Activated B cell treated with CpG ODN at 0.5 μM for 24 hours (primary cell): Measurements from ENCODE around the gene INTS4. TPM values are rescaled to one million over a fixed set of nuclear protein-coding genes. Genes with fewer than 3 reads are reported as not detected.
A peak's percentile ranks its signal among the peaks of the same experiment; 100 is the strongest.
"Not testable (repeated sequence)": the region's sequence is repeated elsewhere in the genome, so short reads cannot be mapped to it uniquely, and the experiment has no call there.

Experiments used
- ATAC-seq: fragments of 200-7000 bp; cut with Tn5 transposase; one replicate; pipeline ENCODE4 v1.10.0; 2021; ENCODE audit warnings: low read depth, mild to moderate bottlenecking, moderate library complexity
- CTCF ChIA-PET: fragments of 350-600 bp; sonication (Branson Sonifier 250); formaldehyde crosslinking; loops from one replicate; lab custom pipeline; 2021; ENCODE audit warnings: antibody characterized with exemption; lab: Charles Lee
- POLR2A ChIA-PET: fragments of 350-600 bp; sonication (Branson Sonifier 250); formaldehyde crosslinking; loops from one replicate; lab custom pipeline; 2021; ENCODE audit warnings: antibody characterized with exemption; lab: Charles Lee
- DNase-seq: peaks from one replicate; pipeline ENCODE4 v3.0.0; 2022
- H3K27ac Mint-ChIP-seq: one replicate; pipeline ENCODE4 v1.8.0; 2020; ENCODE audit warnings: mixed read lengths
- H3K27me3 Mint-ChIP-seq: one replicate; pipeline ENCODE4 v1.8.0; 2021; ENCODE audit warnings: mixed read lengths
- H3K36me3 Mint-ChIP-seq: one replicate; pipeline ENCODE4 v1.8.0; 2021; ENCODE audit warnings: low read depth, mixed read lengths
- H3K4me1 Mint-ChIP-seq: one replicate; pipeline ENCODE4 v1.8.0; 2021; ENCODE audit warnings: mixed read lengths
- H3K4me3 Mint-ChIP-seq: one replicate; pipeline ENCODE4 v1.8.0; 2020; ENCODE audit warnings: mild to moderate bottlenecking, mixed read lengths
- H3K9me3 Mint-ChIP-seq: one replicate; pipeline ENCODE4 v1.8.0; 2020; ENCODE audit warnings: mixed read lengths
- CTCF ChIP-seq: fragments of 200-600 bp; IDR thresholded peaks from one replicate; pipeline ENCODE4 v1.8.0; 2022; ENCODE audit warnings: antibody characterized with exemption, mild to moderate bottlenecking
- intact Hi-C: fragments of 100-400 bp; cut with micrococcal nuclease; formaldehyde crosslinking; loops from one replicate; pipeline ENCODE4 v1.15.1; 2024
- total RNA-seq: library from RNA; stranded (reverse); gene quantifications from 2 replicates; pipeline ENCODE4 v1.2.3, GENCODE V29; 2022

Gene INTS4
- total RNA-seq, 1 donor from 2014 or later = 62.3 TPM

GRCh38 chr11:77999446-78000030 lies 5.1 kb upstream of the INTS4 start:
- DNase-seq (no peak), ATAC-seq (peak; percentile 4)
- no peak overlapping the region for H3K4me3 Mint-ChIP-seq
- H3K36me3 Mint-ChIP-seq = peaks cover 1% of the 10 kb centered on the region
- CTCF ChIA-PET = interaction anchor here (0.8 to 1.7 kb wide), 5 partner anchors 19 to 224 kb away, joined by 3 to 8 read pairs (median 6); no protein-coding TSS in a partner anchor
- POLR2A ChIA-PET = interaction anchor here (0.9 to 1.5 kb wide), 3 partner anchors 10 to 189 kb away, joined by 3 to 7 read pairs (median 3); partner anchors contain the start of genes ALG8 and KCTD21
- no peak for TF ChIP-seq CTCF
- peak overlapping the region; percentile 84 for H3K27ac Mint-ChIP-seq
- intact Hi-C loops = loop anchor here (1.0 to 10.0 kb wide), 3 partner anchors 223 to 565 kb away; partner anchors contain the start of gene PAK1
- peaks cover 2% of the 10 kb centered on the region for H3K27me3 Mint-ChIP-seq
- no peaks in the 10 kb centered on the region for H3K9me3 Mint-ChIP-seq
- H3K4me1 Mint-ChIP-seq = peaks cover 34% of the 10 kb centered on the region

GRCh38 chr11:77993902-77994301 lies 566 bp downstream of the INTS4 start:
- ATAC-seq (no peak), DNase-seq (no peak)
- no peak for TF ChIP-seq CTCF
- Mint-ChIP-seq H3K9me3 (no peaks in the 10 kb centered on the region), H3K27me3 (no peaks in the 10 kb centered on the region), H3K36me3 (peaks cover 17% of the 10 kb centered on the region), H3K27ac (peak overlapping the region; percentile 97), H3K4me1 (peaks cover 37% of the 10 kb centered on the region), H3K4me3 (peak overlapping the region; percentile 94)
- intact Hi-C loops = loop anchor here (1.0 to 10.0 kb wide), 9 partner anchors 53 to 1443 kb away; partner anchors contain the start of genes ALG8, CLNS1A, GAB2 and KCTD21
- ChIA-PET CTCF (no interaction called here), POLR2A (interaction anchor here (1.2 to 2.5 kb wide), 4 partner anchors 145 to 424 kb away, joined by 4 to 23 read pairs (median 17); partner anchors contain the start of genes AAMDC, ALG8, GAB2 and KCTD21)

GRCh38 chr11:77990981-77991380 lies 3.5 kb downstream of the INTS4 start:
- intact Hi-C loops = loop anchor here (5.0 to 10.0 kb wide), 2 partner anchors 516 to 1446 kb away; partner anchors contain the start of gene PAK1
- ATAC-seq = no peak
- no peaks in the 10 kb centered on the region for H3K27me3 Mint-ChIP-seq
- POLR2A ChIA-PET = no interaction called here
- peaks cover 40% of the 10 kb centered on the region for H3K4me1 Mint-ChIP-seq
- H3K27ac Mint-ChIP-seq = no peak overlapping the region
- no peak overlapping the region for H3K4me3 Mint-ChIP-seq
- CTCF ChIA-PET = no interaction called here
- peaks cover 43% of the 10 kb centered on the region for H3K36me3 Mint-ChIP-seq
- H3K9me3 Mint-ChIP-seq = no peaks in the 10 kb centered on the region
- no peak for DNase-seq
- no peak for TF ChIP-seq CTCF

- DNase-seq, H3K27me3 Mint-ChIP-seq, intact Hi-C loops, H3K9me3 Mint-ChIP-seq, POLR2A ChIA-PET, H3K4me3 Mint-ChIP-seq, ATAC-seq, CTCF ChIA-PET, H3K27ac Mint-ChIP-seq: not testable (repeated sequence)
- peaks cover 14% of the 10 kb centered on the region for H3K4me1 Mint-ChIP-seq
- H3K36me3 Mint-ChIP-seq = peaks cover 78% of the 10 kb centered on the region
Measured at GRCh38 chr11:77986456-77986855, 8.0 kb downstream of the INTS4 start.

- ATAC-seq = no peak
- CTCF ChIA-PET = interaction anchor here (2.3 kb wide), 1 partner anchor 18 kb away, joined by 6 read pairs; no protein-coding TSS in a partner anchor
- POLR2A ChIA-PET = no interaction called here
Measured at GRCh38 chr11:77981346-77981947, 13.0 kb downstream of the INTS4 start.

More at GRCh38 chr11:77981346-77981947, 13.0 kb downstream of the INTS4 start:
- Mint-ChIP-seq H3K36me3 (peaks cover 77% of the 10 kb centered on the region), H3K27ac (no peak overlapping the region), H3K27me3 (no peaks in the 10 kb centered on the region), H3K4me1 (peaks cover 6% of the 10 kb centered on the region), H3K4me3 (no peak overlapping the region), H3K9me3 (no peaks in the 10 kb centered on the region)
- no peak for DNase-seq
- intact Hi-C loops = no loop called here
- TF ChIP-seq CTCF = no peak
